Iris pigment epithelial cell (primary cell): ENCODE measurements around the gene TUSC1.
"Not testable (repeated sequence)": the region's sequence is repeated elsewhere in the genome, so short reads cannot be mapped to it uniquely, and the experiment has no call there.

Source experiments
- DNase-seq: peaks from one replicate; pipeline ENCODE4 v3.0.0-alpha.2; 2011; ENCODE audit warnings: low read depth

The TUSC1 gene

GRCh38 chr9:25678147-25678666 is at the start of gene TUSC1:
Gene TUSC1, minus strand, starts transcription at chr9:25678444. Its CDS starts 132 bp downstream, at chr9:25678312.
- peak; percentile 61 for DNase-seq

GRCh38 chr9:25726871-25727410 is 48.7 kb upstream of the TUSC1 start:
- DNase-seq = no peak

- DNase-seq = peak; percentile 42
These were observed 46.2 kb upstream of the TUSC1 start for GRCh38 chr9:25724424-25724823.

GRCh38 chr9:25716220-25716872 is 38.1 kb upstream of the TUSC1 start:
- peak; percentile 39 for DNase-seq

- DNase-seq = no peak
These were observed 31.7 kb upstream of the TUSC1 start for GRCh38 chr9:25709941-25710340.

DNA sequence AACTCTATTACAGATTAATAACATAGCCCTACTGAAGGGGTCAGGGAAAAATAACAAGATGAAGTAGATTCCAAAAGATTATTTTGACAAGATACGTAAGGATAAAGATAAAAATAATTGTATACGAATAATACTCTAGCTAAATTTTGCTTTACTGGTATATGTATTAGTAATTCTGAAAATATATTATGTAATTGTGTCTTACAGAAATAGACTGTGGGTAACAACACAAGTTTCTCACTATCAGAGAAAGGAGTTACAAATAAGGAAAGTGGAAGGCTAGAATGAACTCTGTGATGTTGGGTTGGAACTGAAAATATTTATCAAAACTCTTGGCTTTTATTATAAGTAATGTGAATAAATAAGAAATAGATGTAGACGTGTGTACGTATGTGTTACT is 26.6 kb upstream of the TUSC1 start:
- no peak for DNase-seq

DNA sequence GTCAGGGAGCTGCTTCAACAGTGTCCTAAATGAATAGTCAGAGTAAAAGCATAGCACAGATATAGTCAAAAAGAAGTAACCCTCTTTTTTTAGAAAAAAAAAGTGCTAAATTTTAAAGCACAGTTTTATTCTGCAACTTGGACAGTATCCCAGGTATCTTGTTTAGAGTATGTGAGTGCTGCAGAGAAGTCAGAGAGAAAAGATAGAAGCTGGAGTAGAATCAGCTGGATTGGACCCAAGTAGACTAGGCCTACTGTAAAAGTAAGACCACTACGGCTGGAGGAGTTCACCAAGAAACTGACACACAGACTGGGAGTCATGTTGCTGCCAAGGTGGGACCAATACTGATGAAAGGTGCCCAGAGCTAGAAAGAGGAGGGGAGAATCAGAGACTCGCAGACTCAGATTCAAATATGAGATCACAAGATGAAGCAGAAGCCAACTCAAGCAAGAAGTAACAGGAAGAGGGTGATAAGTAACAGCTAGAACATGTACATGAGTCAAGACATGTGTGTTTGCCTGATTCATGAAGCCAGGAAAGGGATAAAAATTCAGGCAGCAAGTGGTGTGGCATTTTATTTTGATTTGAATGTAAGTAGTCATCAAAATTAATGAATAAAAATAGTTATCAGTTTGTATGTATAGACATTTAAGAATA is 25.6 kb upstream of the TUSC1 start:
- DNase-seq = no peak

DNA sequence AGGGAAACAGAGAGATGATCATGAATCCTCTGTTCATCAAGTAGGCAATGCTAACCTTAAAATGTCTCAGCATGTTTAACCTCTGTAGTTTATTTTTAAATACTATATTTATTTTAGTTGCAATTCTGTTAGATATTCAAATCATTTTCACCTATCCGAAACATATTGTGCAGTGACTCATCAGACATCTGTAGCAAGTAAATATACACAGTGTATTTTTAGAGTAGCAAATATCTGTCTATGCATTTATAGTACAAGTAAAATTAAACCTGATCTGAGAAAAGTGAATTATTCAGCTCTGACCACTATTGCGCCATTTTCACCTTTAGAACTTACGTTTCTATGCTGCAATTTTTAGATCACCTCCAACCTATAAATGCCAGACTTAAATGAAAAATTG is 24.3 kb upstream of the TUSC1 start:
- DNase-seq = no peak

GRCh38 chr9:25700899-25701298 is 22.7 kb upstream of the TUSC1 start:
- not testable (repeated sequence) for DNase-seq

GRCh38 chr9:25700430-25700829 is 22.2 kb upstream of the TUSC1 start:
- no peak for DNase-seq

- peak; percentile 32 for DNase-seq
These were observed 13.5 kb upstream of the TUSC1 start for GRCh38 chr9:25691786-25692185.

DNA sequence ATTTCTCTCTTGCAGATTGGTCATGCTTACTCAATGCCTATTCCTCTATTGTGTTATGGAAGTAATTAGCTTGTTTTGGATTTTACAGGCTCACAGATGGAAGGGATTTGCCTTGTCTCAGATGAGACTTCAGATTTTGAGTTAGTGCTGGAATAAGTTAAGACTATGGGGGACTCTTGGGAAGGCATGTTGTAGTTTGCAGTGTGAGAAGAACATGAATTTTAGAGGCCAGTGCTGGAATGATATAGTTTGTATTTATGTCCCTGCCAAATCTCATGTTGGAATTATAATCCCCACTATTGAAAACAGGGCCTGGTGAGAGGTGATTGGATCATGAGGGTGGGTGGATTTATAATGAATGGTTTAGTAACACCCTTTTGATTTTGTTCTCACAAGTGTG is 6.1 kb upstream of the TUSC1 start:
- no peak for DNase-seq

- DNase-seq = peak; percentile 76
These were observed 3.0 kb upstream of the TUSC1 start for GRCh38 chr9:25681266-25681665.

DNA sequence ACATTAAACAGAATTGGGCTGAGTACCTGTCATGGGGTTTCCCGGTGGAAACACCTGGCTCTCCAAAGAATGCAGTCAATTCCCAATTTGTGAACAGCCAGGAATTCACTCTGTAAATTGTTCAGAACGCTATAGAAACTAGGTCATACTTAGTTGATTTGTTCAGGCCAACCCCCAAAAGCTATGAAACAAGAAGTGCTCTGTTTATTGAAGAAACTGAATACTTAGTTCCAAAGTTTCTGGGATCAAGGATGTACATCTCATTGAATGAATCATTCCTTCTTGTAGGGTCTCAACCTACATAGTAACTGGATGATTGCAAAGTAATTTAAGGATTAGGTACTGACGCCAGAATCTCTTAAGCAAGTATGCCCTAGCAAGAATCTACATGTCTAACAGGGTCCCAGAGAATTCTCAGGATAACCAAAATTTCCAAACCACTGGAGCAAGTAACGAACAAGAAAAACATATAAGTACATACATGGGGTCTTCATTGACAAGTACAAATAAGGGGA is 659 bp upstream of the TUSC1 start:
- no peak for DNase-seq

DNA sequence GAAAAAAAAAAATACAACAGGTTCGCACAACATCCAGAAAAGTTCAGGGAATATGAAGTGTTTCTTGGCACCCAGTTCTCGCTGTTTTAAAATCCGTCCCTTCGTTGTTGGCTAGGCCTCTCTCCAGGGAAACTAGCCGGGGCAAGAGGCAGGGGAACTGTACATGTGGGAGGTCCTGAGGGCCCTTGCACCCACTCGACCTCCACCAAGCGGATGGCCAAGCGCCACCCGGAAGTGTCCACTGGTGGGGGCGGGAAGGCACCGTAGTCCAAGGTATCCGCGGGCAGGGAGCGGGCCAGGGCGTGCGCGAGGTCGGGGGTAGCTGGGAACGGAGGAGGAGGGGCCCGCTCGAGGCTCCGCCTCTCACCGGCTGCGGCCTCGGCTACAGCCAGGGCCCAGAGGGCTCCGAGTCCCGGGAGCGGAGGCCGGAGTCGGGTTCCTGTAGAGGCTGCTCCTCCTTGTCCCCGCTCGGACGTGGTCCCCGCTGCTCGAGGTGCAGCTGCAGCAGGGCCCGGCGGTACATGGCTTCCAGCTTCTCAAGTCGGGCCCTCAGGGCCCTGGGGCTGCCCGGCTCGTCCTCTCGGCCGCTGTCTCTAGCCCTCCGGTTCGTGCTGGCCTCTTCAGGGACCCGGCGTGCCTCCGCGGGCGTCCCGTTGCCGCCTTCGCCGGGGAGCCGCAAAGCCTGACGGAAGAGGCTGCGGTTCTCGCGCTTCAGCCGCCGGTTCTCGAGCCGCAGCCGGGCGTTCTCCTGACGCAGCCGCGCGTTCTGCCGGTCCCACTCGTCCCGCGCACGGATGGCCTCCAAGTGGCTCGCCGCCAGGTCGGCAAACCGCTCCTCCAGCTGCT is 720 bp downstream of the TUSC1 start:
- peak; percentile 69 for DNase-seq

DNA sequence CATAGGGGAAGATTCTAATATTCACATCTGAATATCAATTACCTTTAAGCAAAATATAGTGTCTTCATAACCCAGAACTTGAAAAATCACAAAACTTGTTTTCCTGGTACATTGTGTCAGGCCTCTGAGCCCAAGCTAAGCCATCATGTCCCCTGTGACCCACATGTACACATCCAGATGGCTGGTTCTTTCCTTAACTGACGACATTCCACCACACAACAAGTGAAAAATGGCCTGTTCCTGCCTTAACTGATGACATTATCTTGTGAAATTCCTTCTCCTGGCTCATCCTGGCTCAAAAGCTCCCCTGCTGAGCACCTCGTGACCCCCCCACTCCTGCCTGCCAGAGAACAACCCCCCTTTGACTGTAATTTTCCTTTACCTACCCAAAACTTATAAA is 2.4 kb downstream of the TUSC1 start:
- not testable (repeated sequence) for DNase-seq

DNA sequence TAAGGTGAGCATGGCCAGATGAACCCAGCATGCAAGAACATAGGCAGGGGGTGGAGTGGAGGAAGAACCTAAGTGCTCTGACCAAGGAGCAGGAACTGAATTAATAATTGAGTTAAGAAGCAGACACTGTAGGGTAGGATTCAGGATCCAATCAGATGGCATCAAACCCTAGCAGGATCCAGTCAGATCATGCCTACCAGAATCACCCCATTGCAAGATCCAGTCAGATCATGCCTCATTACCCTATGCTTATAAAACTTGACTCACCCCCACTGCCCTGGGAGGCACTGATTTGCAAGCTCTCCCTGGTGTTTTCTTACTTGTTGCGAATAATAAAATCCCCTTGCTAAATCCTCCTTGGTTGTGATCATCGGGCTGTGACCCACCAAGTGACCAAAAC is 19.7 kb downstream of the TUSC1 start:
- no peak for DNase-seq

- DNase-seq = no peak
These were observed 23.8 kb downstream of the TUSC1 start for GRCh38 chr9:25654417-25654816.

DNA sequence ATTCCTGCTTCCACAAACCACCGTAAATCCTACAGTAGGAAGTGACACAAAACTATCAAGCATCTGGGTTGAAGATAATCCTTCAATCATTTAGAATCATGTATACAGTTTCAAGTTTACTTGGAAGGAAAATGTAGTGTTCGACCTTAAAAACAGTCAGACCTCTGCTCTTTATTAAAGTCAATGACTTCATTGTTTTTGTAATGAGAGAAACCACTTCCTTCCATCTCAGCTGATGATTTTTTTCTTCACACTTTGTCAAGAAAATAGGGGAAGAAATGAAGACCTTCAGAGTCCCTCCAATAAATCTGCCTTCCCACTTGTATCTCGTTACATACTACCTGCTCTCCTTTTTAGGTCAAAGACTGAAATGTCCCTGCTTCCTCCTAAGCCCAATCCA is 30.1 kb downstream of the TUSC1 start:
- DNase-seq = no peak

GRCh38 chr9:25636026-25636425 is 42.2 kb downstream of the TUSC1 start:
- no peak for DNase-seq

GRCh38 chr9:25629231-25629630 is 49.0 kb downstream of the TUSC1 start:
- no peak for DNase-seq
